Activated CD4-positive, alpha-beta T cell treated with anti-CD3 and anti-CD28 coated beads, Interleukin-2, amount 10 ng/mL, durations not matched to agents 7 days and 5 days (primary cell): ENCODE results near the gene KDM1A. TPM values are rescaled to one million over a fixed set of nuclear protein-coding genes. Genes with fewer than 3 reads are reported as not detected.
A peak's percentile ranks its signal among the peaks of the same experiment; 100 is the strongest.

Source experiments
- CTCF ChIA-PET: fragments of 350-600 bp; sonication (Branson Sonifier 250); formaldehyde crosslinking; loops from one replicate; lab custom pipeline; 2021; ENCODE audit warnings: antibody characterized with exemption; lab: Charles Lee
- POLR2A ChIA-PET: fragments of 350-600 bp; sonication (Branson Sonifier 250); formaldehyde crosslinking; loops from one replicate; lab custom pipeline; 2021; ENCODE audit warnings: antibody characterized with exemption; lab: Charles Lee
- DNase-seq: peaks from one replicate; pipeline ENCODE4 v3.0.0-alpha.2; 2020
- H3K27ac Mint-ChIP-seq: one replicate; pipeline ENCODE4 v1.8.0; 2021; ENCODE audit warnings: mild to moderate bottlenecking, moderate library complexity, mixed read lengths
- H3K27me3 Mint-ChIP-seq: one replicate; pipeline ENCODE4 v1.8.0; 2021; ENCODE audit warnings: mixed read lengths
- H3K36me3 Mint-ChIP-seq: one replicate; pipeline ENCODE4 v1.8.0; 2021; ENCODE audit warnings: low read depth, mixed read lengths
- H3K4me1 Mint-ChIP-seq: one replicate; pipeline ENCODE4 v1.8.0; 2021; ENCODE audit warnings: mixed read lengths
- H3K4me3 Mint-ChIP-seq: one replicate; pipeline ENCODE4 v1.8.0; 2021; ENCODE audit warnings: mild to moderate bottlenecking, moderate library complexity, mixed read lengths
- H3K9me3 Mint-ChIP-seq: one replicate; pipeline ENCODE4 v1.8.0; 2021; ENCODE audit warnings: mixed read lengths
- total RNA-seq, 2 experiments: library from RNA; stranded (reverse); gene quantifications; one replicate each; pipeline ENCODE4 v1.2.3, GENCODE V29; 2021

KDM1A gene
- total RNA-seq, 2 experiments from 2014 or later = 54.9 to 55.0 TPM

DNA sequence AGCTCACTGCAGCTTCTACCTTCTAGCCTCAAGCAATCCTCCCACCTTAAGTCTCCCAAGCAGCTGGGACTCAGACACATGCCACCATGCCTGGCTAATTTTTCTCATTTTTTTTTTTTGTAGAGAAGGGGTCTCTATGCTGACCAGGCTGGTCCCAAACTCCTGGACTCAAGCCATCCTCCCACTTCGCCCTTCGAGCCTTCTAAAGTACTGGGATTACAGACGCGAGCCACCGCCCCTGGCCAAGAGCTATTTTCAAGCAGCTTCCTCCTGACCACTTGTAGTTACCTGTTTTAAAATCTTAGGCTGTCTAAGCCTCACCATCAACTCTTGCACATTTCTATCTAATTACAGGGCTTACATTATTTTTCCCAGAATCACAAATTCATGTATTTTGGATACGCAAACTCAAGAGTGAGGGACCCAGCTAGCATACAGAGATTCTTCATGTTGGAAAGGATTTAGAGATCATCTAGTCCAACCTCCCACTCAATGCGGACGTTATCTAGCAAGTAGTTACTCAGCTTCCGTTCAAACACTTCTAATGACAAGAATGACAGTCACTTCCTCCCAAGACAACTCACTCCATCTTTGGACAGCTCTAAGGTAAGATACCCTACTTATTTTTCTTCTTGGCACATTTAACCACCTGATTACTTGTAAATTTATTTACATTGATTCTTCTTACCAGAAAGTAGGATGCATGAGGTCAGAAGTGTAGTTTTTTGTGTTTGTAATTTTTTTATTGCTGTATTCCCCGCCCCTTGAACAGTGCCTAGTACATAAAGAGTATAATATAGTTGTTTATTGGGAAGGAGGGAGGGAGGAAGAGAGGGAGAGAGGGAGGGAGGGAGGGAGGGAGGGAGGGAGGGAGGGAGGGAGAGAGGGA, 84.0 kb downstream of the KDM1A start:
- peak overlapping the region; percentile 36 for H3K4me3 Mint-ChIP-seq
- CTCF ChIA-PET = interaction anchor here (0.6 to 2.4 kb wide), 10 partner anchors 8 to 1625 kb away, joined by 3 to 31 read pairs (median 4); no protein-coding TSS in a partner anchor
- POLR2A ChIA-PET = no interaction called here
- H3K27me3 Mint-ChIP-seq = no peaks in the 10 kb centered on the region
- H3K36me3 Mint-ChIP-seq = peaks cover 13% of the 10 kb centered on the region
- peaks cover 44% of the 10 kb centered on the region for H3K4me1 Mint-ChIP-seq
- peak; percentile 33 for DNase-seq
- H3K27ac Mint-ChIP-seq = peak overlapping the region; percentile 86
- H3K9me3 Mint-ChIP-seq = no peaks in the 10 kb centered on the region

DNA sequence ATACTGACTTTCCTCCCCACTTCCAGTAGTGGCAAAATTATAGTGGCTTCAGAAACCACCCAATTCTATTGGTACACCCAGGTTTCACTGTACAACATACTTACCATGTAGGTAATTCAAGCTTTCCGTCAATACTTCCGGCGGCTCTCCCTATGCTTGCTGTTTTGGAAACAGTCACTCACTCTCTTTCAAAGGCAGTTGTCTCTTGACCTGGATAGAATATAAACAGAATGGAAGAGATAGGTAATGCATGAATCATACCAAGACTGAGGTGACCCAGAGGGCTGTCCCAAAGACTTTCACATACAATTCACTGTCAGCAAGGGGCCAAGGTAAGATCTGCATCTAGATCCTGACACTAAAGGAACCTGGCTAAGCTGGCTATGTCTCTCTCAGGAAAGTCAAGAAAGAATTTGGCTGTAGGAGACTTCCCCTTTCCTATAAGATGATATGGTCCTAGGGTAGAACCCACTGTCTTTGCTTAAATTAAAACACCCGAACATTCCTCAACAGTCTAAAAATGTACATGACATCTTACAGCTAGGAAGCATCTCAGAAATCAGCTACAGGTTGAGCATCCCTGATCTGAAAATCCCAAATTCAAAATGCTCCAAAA, 89.8 kb downstream of the KDM1A start:
- H3K4me1 Mint-ChIP-seq = peaks cover 43% of the 10 kb centered on the region

DNA sequence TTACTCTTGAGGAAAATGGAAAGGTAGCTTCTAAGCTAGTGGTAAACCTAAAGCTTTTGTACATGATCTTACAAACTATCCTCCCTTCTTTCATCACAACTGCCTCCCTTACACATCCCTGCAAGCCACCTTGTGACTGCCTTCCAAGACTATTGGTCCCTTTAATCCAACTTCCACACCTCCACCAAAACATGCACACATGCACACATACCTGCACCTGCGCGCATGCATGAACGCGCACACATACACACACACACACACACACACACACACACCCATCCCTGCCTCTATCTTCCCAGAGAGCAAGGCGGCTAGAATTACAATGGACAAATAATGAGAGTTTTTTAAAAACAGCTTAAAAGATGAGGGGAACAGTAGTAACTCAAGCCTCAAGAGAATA, 91.1 kb downstream of the KDM1A start:
- peaks cover 52% of the 10 kb centered on the region for H3K4me1 Mint-ChIP-seq
- H3K27me3 Mint-ChIP-seq = no peaks in the 10 kb centered on the region
- ChIA-PET POLR2A (no interaction called here), CTCF (interaction anchor here (0.7 to 3.0 kb wide), 7 partner anchors 9 to 244 kb away, joined by 3 to 16 read pairs (median 5); no protein-coding TSS in a partner anchor)
- H3K9me3 Mint-ChIP-seq = no peaks in the 10 kb centered on the region
- no peak for DNase-seq
- no peak overlapping the region for H3K4me3 Mint-ChIP-seq
- no peak overlapping the region for H3K27ac Mint-ChIP-seq
- H3K36me3 Mint-ChIP-seq = peaks cover 14% of the 10 kb centered on the region

More for the DNA sequence above, 89.8 kb downstream of the KDM1A start:
- POLR2A ChIA-PET = no interaction called here
- Mint-ChIP-seq H3K9me3 (no peaks in the 10 kb centered on the region), H3K36me3 (peaks cover 16% of the 10 kb centered on the region), H3K27ac (no peak overlapping the region), H3K4me3 (no peak overlapping the region), H3K27me3 (no peaks in the 10 kb centered on the region)
- CTCF ChIA-PET = interaction anchor here (1.0 to 3.0 kb wide), 4 partner anchors 10 to 75 kb away, joined by 4 to 16 read pairs (median 10); no protein-coding TSS in a partner anchor
- no peak for DNase-seq

DNA sequence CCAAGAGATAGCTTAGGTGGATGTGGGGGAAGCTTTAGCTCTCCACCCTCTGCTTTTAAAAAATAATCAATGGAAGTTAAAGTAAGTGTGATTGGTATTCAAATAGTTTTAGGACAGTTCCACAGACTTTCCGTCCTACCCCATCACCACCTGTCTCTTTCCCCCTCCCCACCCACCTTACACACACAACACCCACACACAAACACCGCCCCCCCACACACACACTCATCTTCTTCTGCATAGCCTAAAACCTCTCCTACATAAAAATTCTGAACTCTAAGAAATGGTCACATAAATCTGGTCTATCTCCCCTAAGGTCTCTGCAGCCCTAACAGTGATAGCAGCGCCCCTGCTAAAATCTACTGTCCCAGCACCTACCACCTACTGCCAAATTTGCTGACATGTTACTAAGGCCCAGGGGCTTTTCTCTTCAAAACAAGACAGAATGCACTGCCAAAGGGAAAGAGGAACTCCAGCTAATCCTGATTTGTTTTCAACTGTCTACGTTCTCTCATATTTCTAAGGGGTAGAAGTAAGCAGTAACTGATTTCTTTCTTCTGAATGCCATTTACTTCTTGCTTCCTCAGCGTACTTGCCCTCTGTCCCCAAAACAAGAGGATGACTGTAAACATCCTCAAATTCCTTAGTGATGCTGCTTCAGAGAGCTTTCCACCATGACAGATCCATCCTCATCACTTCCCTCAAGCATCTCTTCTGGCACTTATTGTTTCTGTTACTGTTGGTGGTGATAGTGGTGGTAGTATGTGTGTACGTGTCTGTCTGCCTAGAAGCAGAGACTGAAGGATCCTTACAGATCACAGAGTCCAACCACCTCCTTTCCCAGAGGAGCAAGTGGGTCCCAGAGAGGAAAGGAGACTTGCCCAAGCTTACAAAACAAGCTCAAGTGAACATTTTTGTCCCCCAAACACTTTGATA, 92.6 kb downstream of the KDM1A start:
- Mint-ChIP-seq H3K9me3 (no peaks in the 10 kb centered on the region), H3K36me3 (peaks cover 12% of the 10 kb centered on the region), H3K27me3 (no peaks in the 10 kb centered on the region), H3K4me3 (no peak overlapping the region), H3K4me1 (peaks cover 62% of the 10 kb centered on the region), H3K27ac (peak overlapping the region; percentile 7)
- ChIA-PET POLR2A (no interaction called here), CTCF (interaction anchor here (1.1 to 2.9 kb wide), 5 partner anchors 8 to 73 kb away, joined by 4 to 13 read pairs (median 7); no protein-coding TSS in a partner anchor)
- DNase-seq = no peak

DNA sequence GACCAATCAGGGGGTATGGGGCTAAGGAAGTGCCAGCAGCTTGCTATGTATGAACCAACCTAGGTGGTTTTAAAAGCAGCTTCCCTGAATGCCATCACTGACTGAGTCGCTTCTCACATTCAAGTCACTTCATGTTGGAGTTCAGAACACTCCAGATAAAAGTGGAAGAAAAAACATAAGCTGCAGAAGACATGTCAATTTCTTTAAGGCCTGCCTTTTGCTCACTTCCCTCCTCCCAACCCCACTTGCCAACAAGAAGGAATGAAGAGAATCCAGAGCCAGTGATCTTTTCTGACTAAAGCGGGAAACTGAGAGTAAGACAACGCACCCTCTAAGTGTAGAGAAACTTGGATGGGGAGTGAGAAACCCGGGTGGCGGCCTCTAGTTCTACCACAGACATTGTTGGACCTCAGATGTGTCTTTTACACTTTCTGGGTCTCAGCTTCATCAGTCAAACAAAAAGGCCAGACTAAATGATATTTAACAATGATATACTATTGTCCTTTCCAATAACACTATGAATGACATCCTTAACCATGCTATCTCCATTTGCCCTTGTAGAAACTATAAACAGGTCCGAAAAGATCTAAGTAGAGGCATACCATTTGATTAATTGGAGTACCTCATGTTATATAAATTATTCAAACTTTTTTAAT, 95.3 kb downstream of the KDM1A start:
- ChIA-PET CTCF (interaction anchor here (0.9 to 1.3 kb wide), 2 partner anchors 15 to 53 kb away, joined by 3 read pairs; no protein-coding TSS in a partner anchor), POLR2A (no interaction called here)
- H3K36me3 Mint-ChIP-seq = peaks cover 6% of the 10 kb centered on the region
- H3K4me1 Mint-ChIP-seq = peaks cover 74% of the 10 kb centered on the region
- H3K27ac Mint-ChIP-seq = peak overlapping the region; percentile 19
- H3K4me3 Mint-ChIP-seq = no peak overlapping the region
- H3K27me3 Mint-ChIP-seq = no peaks in the 10 kb centered on the region
- no peak for DNase-seq
- H3K9me3 Mint-ChIP-seq = no peaks in the 10 kb centered on the region

DNA sequence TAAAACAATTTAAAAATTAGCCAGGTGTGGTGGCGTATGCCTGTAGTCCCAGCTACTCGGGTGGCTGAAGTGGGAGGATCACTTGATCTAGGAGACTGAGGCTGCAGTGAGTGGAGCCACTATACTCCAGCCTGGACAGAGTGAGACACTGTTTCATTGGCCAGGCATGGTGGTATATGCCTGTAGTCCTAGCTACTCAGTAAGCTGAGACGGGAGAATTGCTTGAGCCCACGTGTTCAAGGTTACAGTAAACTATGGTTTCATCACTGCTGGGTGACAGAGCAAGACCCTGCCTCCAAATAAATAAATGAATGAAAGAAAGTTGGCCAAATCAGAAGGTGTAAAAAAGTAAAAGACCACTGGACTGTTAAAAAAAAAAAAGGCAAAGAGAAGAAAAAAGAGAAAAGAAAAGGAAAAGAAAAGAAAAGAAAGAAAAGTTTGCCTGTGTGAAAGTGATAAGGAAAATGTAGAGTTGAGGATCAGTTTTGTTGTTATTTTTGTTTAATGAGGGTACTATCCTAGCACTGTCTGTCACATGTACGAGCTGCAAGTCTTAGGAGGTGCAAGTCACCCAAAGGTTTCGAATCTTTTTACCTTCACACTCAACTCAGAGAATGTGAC, 97.1 kb downstream of the KDM1A start:
- POLR2A ChIA-PET = no interaction called here
- no peak for DNase-seq
- CTCF ChIA-PET = interaction anchor here (0.7 to 1.2 kb wide), 2 partner anchors 10 to 1452 kb away, joined by 3 to 5 read pairs; no protein-coding TSS in a partner anchor
- Mint-ChIP-seq H3K4me3 (no peak overlapping the region), H3K4me1 (peaks cover 69% of the 10 kb centered on the region), H3K27ac (peak overlapping the region; percentile 37), H3K36me3 (peaks cover 3% of the 10 kb centered on the region), H3K27me3 (no peaks in the 10 kb centered on the region), H3K9me3 (no peaks in the 10 kb centered on the region)

DNA sequence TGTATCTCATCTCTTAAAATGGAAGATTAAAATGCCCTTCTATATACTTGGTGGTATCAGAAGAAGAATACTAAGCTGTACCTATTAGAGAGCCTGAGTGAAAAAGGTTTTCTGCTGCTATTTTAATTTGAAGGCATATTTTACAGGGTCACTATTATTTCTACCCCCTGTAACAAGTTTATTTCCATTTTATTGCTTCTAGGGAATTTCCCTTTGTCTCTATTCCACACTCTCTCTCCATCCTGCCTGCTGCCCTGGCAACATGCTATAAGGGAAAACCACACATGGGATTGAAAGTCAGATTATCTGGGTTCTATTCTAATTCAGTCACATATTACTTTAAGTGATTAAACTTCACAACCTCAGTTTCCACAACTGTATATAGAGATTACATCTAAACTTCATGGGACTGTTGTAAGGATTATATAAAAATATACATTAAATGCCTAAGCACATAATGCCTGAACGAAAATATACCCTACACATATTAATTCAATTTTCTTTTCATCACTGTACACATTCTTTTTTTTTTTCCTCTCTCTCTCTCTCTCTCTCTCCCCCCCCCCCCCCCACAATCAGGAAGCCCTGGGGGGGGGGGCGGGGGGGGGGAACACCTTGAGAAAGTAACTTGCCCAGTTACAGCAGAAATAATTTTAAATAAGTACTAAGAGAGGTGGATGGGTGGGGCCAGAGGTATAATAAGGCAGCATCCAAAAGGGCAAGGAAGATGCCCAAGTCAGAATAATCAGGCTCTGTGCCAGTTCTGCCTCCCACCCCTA, 97.8 kb downstream of the KDM1A start:
- no peaks in the 10 kb centered on the region for H3K9me3 Mint-ChIP-seq
- H3K4me1 Mint-ChIP-seq = peaks cover 61% of the 10 kb centered on the region
- no peak for DNase-seq
- peaks cover 3% of the 10 kb centered on the region for H3K36me3 Mint-ChIP-seq
- H3K4me3 Mint-ChIP-seq = no peak overlapping the region
- CTCF ChIA-PET = interaction anchor here (1.0 to 1.2 kb wide), 2 partner anchors 10 to 15 kb away, joined by 3 to 5 read pairs; no protein-coding TSS in a partner anchor
- no peaks in the 10 kb centered on the region for H3K27me3 Mint-ChIP-seq
- peak overlapping the region; percentile 37 for H3K27ac Mint-ChIP-seq
- POLR2A ChIA-PET = no interaction called here

DNA sequence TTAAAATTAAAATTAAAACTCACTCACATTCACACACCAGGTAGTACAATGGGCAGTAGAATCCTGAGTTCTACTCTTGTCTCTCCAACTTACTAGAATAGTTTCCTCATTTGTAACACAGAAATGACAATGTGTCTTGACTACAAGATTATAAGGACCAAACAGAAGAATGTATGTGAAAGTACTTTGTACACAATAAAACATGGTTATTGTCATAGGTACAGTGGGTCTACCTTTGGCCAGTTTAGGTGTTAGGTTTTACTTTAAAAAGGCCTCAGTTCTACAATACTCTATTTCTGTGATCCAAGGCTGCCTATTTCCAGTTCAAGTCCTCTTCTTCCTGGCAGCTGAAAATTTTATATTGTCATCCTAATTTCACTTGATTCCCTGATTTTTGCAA, 99.1 kb downstream of the KDM1A start:
- no peak for DNase-seq
- Mint-ChIP-seq H3K9me3 (no peaks in the 10 kb centered on the region), H3K36me3 (no peaks in the 10 kb centered on the region), H3K4me3 (no peak overlapping the region), H3K4me1 (peaks cover 56% of the 10 kb centered on the region), H3K27ac (peak overlapping the region; percentile 89), H3K27me3 (no peaks in the 10 kb centered on the region)
- ChIA-PET POLR2A (no interaction called here), CTCF (interaction anchor here (0.8 to 3.4 kb wide), 7 partner anchors 8 to 118 kb away, joined by 3 to 13 read pairs (median 4); partner anchors contain the start of gene KDM1A)

DNA sequence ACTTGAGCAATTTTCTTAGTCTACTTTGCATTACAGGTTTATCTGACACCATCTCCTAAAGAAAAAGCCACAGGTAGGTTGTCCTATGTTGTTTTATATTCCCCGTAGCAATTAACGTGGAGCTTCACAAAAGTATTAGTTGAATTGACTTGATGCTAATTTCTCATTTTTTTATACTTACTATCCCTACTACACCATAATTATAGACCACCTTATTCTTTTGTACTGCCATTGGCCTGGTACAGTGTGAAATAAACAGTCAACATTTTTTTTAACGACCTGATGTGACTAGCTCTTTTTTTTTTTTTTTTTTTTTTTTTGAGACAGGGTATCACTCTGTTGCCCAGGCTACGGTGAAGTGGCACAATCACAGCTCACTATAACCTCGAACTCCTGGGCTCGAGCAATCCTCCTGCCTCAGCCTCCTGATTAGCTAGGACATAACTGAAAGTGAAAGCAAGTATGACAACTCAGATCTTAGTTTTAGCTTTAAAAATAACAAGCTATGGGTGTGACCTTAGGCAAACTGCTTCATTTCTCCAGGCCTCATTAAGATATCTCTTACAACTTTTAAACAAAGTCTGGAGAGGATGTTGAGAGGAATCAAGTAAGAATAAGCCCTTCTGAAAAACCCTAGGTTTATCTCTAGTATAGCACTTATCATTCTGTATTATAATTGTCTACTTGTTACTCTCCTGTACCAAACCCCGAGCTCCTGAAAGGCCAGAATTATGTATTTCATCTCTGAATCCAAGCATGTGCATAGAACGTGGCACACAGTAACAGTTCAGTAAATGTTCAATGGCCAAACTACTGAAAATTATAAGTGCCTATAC, 99.9 kb downstream of the KDM1A start:
- POLR2A ChIA-PET = interaction anchor here (0.5 kb wide), 1 partner anchor 190 kb away, joined by 3 read pairs; no protein-coding TSS in a partner anchor

DNA sequence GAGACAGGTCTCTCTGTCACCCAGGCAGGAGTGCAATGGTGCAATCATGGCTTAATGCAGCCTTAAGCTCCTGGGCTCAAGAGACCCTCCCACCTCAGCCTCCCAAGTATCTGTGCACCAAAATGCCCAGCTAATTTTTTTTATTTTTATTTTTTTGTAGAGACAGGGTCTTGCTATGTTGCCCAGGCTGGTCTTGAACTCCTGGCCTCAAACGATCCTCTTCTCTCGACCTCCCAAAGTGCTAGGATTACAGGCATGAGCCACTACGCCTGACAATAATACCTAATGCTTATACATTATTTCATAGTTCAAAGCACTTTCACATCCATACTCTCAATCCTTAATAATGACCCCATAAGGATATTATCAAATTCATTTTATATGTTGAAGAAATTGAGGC, 101.1 kb downstream of the KDM1A start:
- Mint-ChIP-seq H3K4me1 (peaks cover 48% of the 10 kb centered on the region), H3K36me3 (no peaks in the 10 kb centered on the region), H3K27me3 (no peaks in the 10 kb centered on the region), H3K4me3 (no peak overlapping the region), H3K9me3 (no peaks in the 10 kb centered on the region), H3K27ac (no peak overlapping the region)
- no peak for DNase-seq
- ChIA-PET CTCF (interaction anchor here (1.0 to 3.4 kb wide), 3 partner anchors 10 to 20 kb away, joined by 5 to 13 read pairs (median 5); no protein-coding TSS in a partner anchor), POLR2A (no interaction called here)

More for the DNA sequence above, 99.9 kb downstream of the KDM1A start:
- Mint-ChIP-seq H3K36me3 (no peaks in the 10 kb centered on the region), H3K27ac (peak overlapping the region; percentile 89), H3K9me3 (no peaks in the 10 kb centered on the region), H3K27me3 (no peaks in the 10 kb centered on the region), H3K4me3 (peak overlapping the region; percentile 6), H3K4me1 (peaks cover 58% of the 10 kb centered on the region)
- CTCF ChIA-PET = interaction anchor here (0.7 to 3.4 kb wide), 12 partner anchors 9 to 117 kb away, joined by 3 to 13 read pairs (median 4); partner anchors contain the start of gene KDM1A
- DNase-seq = peak; percentile 69
